Non-pigmented ciliary epithelial cell (primary cell): Measurements from ENCODE around the gene SLC38A9.

Experiments used
- DNase-seq: peaks from one replicate; pipeline ENCODE4 v3.0.0-alpha.2; 2010; ENCODE audit warnings: low read depth

SLC38A9 gene

DNA sequence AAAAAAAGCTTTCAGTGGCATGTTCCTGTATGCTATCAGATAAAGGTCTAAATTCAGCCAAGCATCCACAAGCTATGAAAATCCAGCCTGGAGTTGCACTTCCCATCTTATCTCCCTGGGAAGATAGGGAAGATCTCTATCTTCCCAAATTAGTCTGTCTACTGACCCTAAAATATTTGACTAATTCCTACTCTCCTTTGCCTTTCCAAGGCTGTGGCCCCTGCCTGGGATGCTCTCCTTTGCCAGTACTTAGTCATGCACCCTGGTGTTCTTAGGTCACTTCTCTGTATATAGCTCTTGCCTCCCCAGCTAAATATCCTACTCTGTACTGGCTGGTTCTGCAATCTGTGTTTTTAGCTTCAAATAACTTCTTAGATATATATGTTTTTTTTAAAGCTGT, 133.4 kb downstream of the SLC38A9 start:
- DNase-seq: no peak

DNA sequence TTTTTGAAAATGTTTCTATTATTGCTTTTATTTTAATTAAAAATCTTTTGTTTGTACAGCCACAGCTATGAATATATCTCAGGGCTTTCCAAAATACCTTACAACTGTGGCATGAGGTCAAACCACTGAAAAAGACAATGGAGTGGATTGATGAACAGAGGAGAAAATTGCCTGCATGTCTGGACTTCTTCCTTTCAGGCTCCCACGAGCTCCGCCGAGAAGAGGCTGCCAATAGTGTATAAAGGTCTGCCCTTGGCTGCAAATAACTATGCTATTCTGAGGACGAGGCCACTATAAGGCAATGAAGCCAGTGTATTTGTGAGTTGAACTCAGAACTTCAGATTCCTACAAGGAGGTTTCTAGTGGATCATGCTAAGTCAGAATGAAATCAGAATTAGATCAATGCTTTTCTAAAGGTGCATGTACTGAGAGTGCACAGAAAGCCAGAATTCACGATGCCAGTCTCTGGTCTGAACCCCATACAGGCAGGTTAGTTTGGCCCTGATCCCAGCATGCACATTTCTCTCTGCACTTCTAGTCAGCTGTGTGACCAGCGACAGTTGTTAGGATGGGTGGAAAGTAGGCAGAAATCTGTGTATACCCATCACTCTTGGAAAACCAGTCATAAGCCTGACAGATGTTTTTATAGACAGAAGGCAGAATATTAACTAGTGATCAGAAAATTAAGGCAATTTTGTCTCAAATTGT, 134.6 kb downstream of the SLC38A9 start:
- no peak for DNase-seq

DNA sequence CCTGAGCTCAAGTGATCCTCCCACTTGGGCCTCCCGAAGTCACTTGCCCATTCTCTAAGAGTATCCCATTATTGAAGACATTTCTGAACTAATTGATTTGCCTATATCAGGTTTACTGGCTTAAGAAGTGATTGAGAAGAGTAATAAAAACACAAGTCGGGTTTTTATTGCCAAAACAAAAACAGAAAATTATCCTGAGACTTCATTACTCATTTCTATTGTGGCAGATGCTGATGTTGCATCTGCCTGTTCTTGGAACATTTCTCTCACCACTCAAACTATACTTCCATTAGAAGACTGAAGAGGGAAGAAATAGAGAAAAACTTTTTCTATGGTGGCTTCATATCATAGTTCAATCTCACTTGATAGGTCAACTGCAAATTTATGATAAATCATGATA, 135.5 kb downstream of the SLC38A9 start:
- no peak for DNase-seq
